ENCODE results near the gene MSX2.

GRCh38 chr5:174723979-174724483, 351 bp upstream of the MSX2 start:
- TF ChIP-seq ZNF274 (IDR thresholded peaks at IDR 0.05; ENCODE audit: low read depth, low read length) (no peak), YY1 (IDR thresholded peaks at IDR 0.05; ENCODE audit: insufficient read depth, insufficient read length) (no peak), SUZ12 (IDR thresholded peaks at IDR 0.05; ENCODE audit: extremely low read depth, insufficient read depth, insufficient read length) (no peak)
